HFF-Myc (cell line): ENCODE data around the gene HOXD3.
A peak's percentile ranks its signal among the peaks of the same experiment; 100 is the strongest.

Experiments used
- DNase-seq: peaks from one replicate; pipeline ENCODE4 v3.0.0-alpha.2; 2011; ENCODE audit warnings: low read depth; ENCODE audit errors: extremely low read depth
- H3K4me3 ChIP-seq: replicated peaks from 2 replicates; pipeline ENCODE4 v1.5.1; 2011; ENCODE audit warnings: low read depth, mild to moderate bottlenecking, control low read depth, low read length
- TF ChIP-seq, protein P1 (sequence below): IDR thresholded peaks from 2 replicates; pipeline ENCODE4 v1.5.1; 2012; ENCODE audit warnings: mild to moderate bottlenecking, low read depth, low read length, control low read depth; ENCODE audit errors: missing control alignments

Gene HOXD3

DNA sequence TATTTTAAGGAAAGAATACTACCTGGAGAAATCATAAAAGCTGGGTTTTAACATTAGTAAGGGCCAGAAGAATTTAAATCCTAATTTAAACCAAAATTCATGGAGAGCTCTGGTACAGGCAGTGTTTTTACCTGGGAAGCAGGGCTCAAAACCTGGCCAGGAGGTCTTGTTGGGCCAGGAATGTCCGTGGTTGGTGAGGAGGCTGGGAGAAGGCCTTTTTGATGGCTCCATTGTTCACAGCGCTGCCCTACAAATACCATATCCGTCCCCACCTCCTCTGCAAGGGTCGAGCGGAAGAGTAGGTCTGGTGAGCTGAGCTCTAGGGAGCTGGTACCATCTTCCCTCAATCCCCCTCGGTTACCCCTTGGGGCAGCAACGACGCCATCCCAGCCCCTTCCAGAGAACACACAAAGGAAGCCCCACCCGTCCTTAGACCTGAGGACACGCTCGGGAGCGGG is 20.5 kb downstream of the HOXD3 start:
- peak overlapping the region; percentile 11; the same call in 1 of the 2 replicates for H3K4me3 ChIP-seq
- DNase-seq = no peak
- TF ChIP-seq, protein P1, sequence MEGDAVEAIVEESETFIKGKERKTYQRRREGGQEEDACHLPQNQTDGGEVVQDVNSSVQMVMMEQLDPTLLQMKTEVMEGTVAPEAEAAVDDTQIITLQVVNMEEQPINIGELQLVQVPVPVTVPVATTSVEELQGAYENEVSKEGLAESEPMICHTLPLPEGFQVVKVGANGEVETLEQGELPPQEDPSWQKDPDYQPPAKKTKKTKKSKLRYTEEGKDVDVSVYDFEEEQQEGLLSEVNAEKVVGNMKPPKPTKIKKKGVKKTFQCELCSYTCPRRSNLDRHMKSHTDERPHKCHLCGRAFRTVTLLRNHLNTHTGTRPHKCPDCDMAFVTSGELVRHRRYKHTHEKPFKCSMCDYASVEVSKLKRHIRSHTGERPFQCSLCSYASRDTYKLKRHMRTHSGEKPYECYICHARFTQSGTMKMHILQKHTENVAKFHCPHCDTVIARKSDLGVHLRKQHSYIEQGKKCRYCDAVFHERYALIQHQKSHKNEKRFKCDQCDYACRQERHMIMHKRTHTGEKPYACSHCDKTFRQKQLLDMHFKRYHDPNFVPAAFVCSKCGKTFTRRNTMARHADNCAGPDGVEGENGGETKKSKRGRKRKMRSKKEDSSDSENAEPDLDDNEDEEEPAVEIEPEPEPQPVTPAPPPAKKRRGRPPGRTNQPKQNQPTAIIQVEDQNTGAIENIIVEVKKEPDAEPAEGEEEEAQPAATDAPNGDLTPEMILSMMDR = no peak

DNA sequence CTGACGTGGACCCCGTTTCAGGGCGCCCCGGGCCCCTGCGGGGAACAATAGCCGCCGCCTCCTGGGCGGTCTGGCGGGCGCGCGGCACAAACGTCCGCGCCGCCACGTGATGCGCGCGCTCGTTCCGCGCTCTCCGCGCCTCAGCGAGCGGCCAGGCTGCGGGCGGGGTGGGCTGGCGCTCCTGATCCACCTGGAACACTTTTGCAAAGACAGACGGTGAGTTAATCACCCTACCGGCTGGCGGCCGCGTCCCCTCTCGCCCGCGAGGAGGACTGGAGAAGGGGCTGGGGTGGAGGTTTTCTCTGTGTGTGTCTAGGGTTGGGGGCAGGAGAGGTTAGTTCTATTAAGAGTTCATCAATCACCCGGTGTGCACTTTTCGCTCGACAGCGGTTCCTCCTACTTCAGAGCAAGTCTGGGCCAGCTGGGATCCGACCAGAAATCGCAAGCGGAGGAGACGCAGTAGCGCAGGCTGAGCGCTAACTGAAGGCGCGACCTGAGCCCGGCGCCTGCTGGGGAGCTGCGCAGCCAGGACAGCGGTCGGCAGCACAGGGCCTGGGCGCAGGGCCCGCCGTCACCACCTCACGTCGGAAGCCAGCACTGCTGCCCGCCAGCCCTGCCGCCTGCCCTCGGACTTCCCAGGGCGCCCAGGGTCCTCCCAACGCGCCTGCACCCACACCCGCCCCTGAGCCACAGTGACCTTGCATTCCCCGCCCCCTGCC is 21.1 kb downstream of the HOXD3 start:
- TF ChIP-seq, protein P1 = no peak
- no peak for DNase-seq
- peak overlapping the region; percentile 11; the same call in 1 of the 2 replicates for H3K4me3 ChIP-seq

DNA sequence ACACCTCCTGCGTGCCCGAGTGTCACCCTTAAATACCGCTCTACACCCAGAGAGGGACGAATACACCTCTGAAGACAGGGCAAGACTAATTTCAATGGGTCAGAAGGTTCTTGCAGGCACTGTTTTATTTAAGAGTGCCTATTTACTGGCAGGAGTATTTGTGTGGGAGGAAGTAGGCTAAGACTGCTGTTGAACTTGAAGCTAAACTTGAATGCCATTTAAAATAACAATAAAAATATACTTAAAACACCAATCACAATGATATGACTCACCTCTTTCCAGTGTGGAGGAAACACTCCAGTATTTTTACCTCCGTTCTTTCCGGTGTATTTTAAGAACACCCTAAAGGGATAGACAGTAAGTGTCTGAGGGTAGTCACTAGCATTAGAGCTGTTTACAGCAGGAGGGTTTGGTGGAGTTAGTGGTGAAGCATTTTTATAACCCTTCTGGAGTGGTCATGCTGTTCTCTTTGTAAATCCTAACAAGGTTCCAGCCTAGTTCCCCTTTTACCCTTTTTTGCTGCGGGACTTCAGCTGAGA is 21.7 kb downstream of the HOXD3 start:
- no peak overlapping the region for H3K4me3 ChIP-seq
- TF ChIP-seq, protein P1 = no peak
- no peak for DNase-seq

DNA sequence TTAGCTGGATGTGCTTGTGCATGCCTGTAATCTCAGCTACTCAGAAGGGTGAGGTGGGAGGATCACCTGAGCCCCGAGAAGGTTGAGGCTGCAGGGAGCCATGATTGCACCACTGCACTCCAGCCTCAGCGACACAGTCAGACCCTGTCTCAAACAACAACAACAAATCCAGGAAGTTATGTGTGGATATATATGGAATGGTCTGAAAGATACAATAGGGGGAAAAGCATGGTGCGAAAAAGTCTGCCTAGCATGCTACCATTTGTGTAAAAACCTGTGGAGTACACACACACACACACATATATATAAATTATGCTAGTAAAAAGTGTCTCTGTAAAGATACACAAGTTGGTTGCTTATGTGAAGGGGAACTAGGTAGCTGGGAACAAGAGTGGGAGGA is 24.4 kb downstream of the HOXD3 start:
- TF ChIP-seq, protein P1 = no peak
- no peak for DNase-seq
- H3K4me3 ChIP-seq = no peak overlapping the region

DNA sequence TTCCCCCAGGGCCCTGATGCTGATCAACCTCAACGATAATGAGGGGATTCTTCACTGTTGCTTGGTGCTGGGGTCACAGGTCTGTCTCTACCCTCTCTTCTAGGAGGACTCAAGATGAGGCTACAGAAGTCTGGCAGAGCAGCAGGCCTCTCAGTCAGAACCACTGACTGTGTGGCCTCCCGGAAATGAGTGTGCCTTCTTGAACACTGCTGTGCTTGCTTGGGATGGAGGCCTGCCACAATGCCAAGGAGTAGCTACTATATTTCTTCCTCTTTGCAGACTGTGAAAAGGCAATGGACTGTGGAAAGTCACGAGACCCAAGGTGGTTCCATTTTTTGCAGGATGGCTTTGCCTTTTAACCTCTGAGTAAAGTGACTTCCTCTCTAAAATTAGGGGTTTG is 25.6 kb downstream of the HOXD3 start:
- TF ChIP-seq, protein P1 = no peak
- H3K4me3 ChIP-seq = no peak overlapping the region
- no peak for DNase-seq

DNA sequence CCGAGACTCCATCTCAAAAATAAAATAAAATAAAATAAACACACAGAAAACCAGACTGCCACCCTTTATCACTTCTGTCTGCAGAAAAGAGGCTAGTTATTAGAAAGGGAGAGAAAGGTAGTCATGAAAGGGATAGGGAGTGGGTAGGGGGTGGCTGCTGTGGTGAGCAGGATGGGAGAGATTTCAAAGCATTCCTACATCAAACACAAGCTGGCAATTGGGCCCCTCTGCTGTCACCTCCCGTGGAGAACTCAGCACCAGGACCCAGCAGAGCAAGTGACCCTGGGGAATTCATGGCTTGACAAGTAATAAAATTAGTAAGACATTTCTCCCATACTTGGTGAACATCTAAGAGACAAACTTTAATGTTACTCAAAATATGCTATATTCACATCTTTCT is 27.6 kb downstream of the HOXD3 start:
- DNase-seq = no peak
- no peak overlapping the region for H3K4me3 ChIP-seq
- TF ChIP-seq, protein P1 = no peak

DNA sequence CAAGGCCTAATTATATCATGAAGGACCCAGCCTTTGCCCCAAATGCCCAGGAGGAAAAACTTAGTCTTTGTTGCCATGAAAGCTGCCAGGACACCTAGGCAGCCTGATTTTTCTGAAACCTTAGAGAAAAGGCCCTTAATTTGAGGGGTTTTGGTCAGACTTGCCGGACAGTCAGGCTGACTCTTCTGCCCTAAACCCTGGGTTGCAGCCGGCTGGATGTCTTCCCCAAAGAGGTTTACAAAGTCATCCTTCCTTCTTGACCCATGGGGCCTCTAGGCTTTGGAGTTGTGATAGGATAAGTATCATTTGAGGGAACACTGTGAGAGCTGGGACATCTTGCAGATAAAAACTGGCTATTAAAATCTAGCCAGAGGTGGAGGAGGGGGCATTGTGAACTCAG is 28.9 kb downstream of the HOXD3 start:
- no peak overlapping the region for H3K4me3 ChIP-seq
- TF ChIP-seq, protein P1 = no peak
- DNase-seq = no peak
